GM12873 (cell line): ENCODE results near the gene ZFHX2.

Source experiments
- CTCF ChIP-seq: IDR thresholded peaks from 2 replicates; pipeline ENCODE4 v1.5.1; 2012; ENCODE audit warnings: low read depth, mild to moderate bottlenecking, moderate library complexity, low read length, control low read depth; ENCODE audit not compliant: insufficient read depth; ENCODE audit errors: missing control alignments

The ZFHX2 gene

GRCh38 chr14:23555533-23555881 is 3.9 kb upstream of the ZFHX2 start:
- TF ChIP-seq CTCF: no peak

GRCh38 chr14:23550812-23551265 is 726 bp downstream of the ZFHX2 start:
- TF ChIP-seq CTCF: no peak

- TF ChIP-seq CTCF: no peak
Measured at GRCh38 chr14:23550131-23550811, 1.3 kb downstream of the ZFHX2 start.

- no peak for TF ChIP-seq CTCF
Measured at GRCh38 chr14:23548351-23549318, 2.9 kb downstream of the ZFHX2 start.

GRCh38 chr14:23547924-23548323 is 3.6 kb downstream of the ZFHX2 start:
- no peak for TF ChIP-seq CTCF

- TF ChIP-seq CTCF: no peak
Measured at GRCh38 chr14:23546450-23547035, 5.0 kb downstream of the ZFHX2 start.
